Spleen (tissue), 7 donors: ENCODE data around the gene NUP37.

Experiments
- CTCF ChIP-seq, 11 experiments: fragments of 200-600 bp in 7 of 11; fragments of 450-650 bp in 4 of 11; sonication (generic) in 4 of 11; IDR thresholded peaks in 8 of 11; conservative IDR thresholded peaks in 3 of 11; 1 replicate in 7 of 11; 2 replicates in 4 of 11; pipeline versions ENCODE4 v1.4.0 to v1.8.0; 2016 to 2021; ENCODE audit warnings: antibody characterized with exemption in 11 of 11, inconsistent platforms in 4 of 11, mild to moderate bottlenecking in 1 of 11
- POLR2A ChIP-seq, 3 donors: fragments of 450-650 bp; IDR thresholded peaks; one replicate each; pipeline ENCODE4 v1.5.1; 2017; ENCODE audit warnings: antibody characterized with exemption in 3 of 3, mild to moderate bottlenecking in 1 of 3
- POLR2AphosphoS5 ChIP-seq, 3 donors: sonication (generic); formaldehyde crosslinking; IDR thresholded peaks; one replicate each; pipeline ENCODE4 v1.5.1; 2017; ENCODE audit warnings: antibody characterized with exemption in 3 of 3
- donor health status: DM: no; HTN: no; CAD: no; lungs with moderate emphysema.
- donor health status: DM: no; HTN: no; CAD: no.
- donor health status: DM: no; HTN: no; CAD: no.

DNA sequence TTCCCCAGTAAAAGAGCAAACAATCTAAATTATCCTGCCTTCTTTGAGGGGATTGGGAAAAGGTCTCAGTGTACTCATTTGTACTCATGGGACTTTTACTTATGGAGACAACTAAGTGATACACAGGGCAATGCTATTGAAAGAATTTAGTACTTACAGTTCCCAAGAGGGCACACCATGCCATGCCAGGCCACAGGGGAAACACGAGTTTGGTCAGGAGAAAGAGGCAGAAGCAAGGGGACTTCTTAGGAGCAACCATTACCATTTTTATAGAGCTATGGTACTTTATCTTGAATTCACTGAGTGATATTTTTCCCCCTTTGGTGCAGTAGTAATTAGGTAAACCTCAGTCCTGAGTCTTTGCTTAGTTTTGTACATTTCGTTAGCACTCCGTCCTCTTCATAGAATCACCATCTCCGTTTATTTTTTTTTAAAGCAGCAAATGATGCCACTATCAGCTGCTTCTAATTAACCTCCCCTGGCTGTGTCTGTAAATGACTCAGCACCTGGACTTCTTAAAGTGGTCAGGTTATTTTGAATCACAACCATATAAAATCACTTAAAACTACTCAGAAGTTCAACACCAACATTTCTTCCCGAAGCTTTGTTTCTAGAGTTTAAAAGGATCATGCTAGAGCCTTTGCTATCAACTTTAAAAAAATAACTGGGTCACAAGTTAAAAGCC, 52.2 kb downstream of the NUP37 start:
- no peak for TF ChIP-seq CTCF (IDR thresholded peaks at IDR 0.05 in 8 of 11, conservative IDR thresholded peaks at IDR 0.05 in 3 of 11)
- TF ChIP-seq POLR2A (IDR thresholded peaks at IDR 0.05): no peak
- TF ChIP-seq POLR2AphosphoS5 (IDR thresholded peaks at IDR 0.05): no peak
